SKM-1 (cell line): Measurements from ENCODE around the gene VTI1A.
A peak's percentile ranks its signal among the peaks of the same experiment; 100 is the strongest.
"Not testable (repeated sequence)": the region's sequence is repeated elsewhere in the genome, so short reads cannot be mapped to it uniquely, and the experiment has no call there.

ENCODE experiments used
- DNase-seq: peaks from one replicate; lab custom pipeline; 2025; ENCODE audit not compliant: unreplicated experiment; lab: John Stamatoyannopoulos, UW

The VTI1A gene

GRCh38 chr10:112715581-112715980 lies 268.6 kb downstream of the VTI1A start:
- DNase-seq = no peak

GRCh38 chr10:112716076-112716475 lies 269.1 kb downstream of the VTI1A start:
- DNase-seq = no peak

- no peak for DNase-seq
Observed at GRCh38 chr10:112716924-112717413, 270.0 kb downstream of the VTI1A start.

GRCh38 chr10:112720178-112720577 lies 273.2 kb downstream of the VTI1A start:
- no peak for DNase-seq

- DNase-seq = peak; percentile 43
Observed at GRCh38 chr10:112721080-112721698, 274.2 kb downstream of the VTI1A start.

GRCh38 chr10:112722758-112723157 lies 275.7 kb downstream of the VTI1A start:
- DNase-seq = no peak

GRCh38 chr10:112723876-112724275 lies 276.9 kb downstream of the VTI1A start:
- no peak for DNase-seq

- DNase-seq = no peak
Observed at GRCh38 chr10:112724404-112724991, 277.5 kb downstream of the VTI1A start.

GRCh38 chr10:112728118-112728883 lies 281.3 kb downstream of the VTI1A start:
- DNase-seq = no peak

- DNase-seq = no peak
Observed at GRCh38 chr10:112728997-112729396, 282.0 kb downstream of the VTI1A start.

GRCh38 chr10:112731450-112731849 lies 284.4 kb downstream of the VTI1A start:
- not testable (repeated sequence) for DNase-seq

- DNase-seq = no peak
Observed at GRCh38 chr10:112732277-112732921, 285.4 kb downstream of the VTI1A start.

GRCh38 chr10:112735041-112735695 lies 288.2 kb downstream of the VTI1A start:
- DNase-seq = no peak

- DNase-seq = no peak
Observed at GRCh38 chr10:112738606-112739591, 291.9 kb downstream of the VTI1A start.

GRCh38 chr10:112739592-112740353 lies 292.8 kb downstream of the VTI1A start:
- DNase-seq = no peak

GRCh38 chr10:112741830-112742402 lies 294.9 kb downstream of the VTI1A start:
- DNase-seq = no peak

GRCh38 chr10:112744181-112745096 lies 297.4 kb downstream of the VTI1A start:
- DNase-seq = no peak

GRCh38 chr10:112746329-112746728 lies 299.3 kb downstream of the VTI1A start:
- no peak for DNase-seq
